ENCODE results near the gene CDH23. TPM values are rescaled to one million over a fixed set of nuclear protein-coding genes. Genes with fewer than 3 reads are reported as not detected.

Gene CDH23
- total RNA-seq, 1 donor from 2014 or later, result 9.4 TPM

DNA sequence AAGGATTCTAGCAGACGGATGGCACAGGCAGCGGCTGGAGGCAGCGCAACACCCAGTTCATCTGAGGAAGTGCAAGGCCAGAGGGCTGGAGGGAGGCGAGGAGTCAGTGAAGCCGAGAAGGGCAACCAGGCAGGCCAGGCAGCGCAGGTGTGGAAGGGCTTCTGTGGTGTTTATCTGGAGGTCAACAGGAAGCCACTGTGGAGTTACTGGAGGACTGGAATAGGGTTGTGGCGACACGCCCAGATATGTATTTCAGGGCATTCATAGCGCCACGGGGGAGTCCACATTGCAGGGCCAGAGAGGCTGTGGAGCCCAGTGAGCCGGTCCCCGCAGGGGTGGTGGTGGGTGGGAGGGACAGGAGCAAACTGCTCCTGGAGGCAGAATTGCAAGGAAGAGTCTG lies 150.6 kb downstream of the CDH23 start:
- TF ChIP-seq CTCF (conservative IDR thresholded peaks at IDR 0.05), result no peak
- peaks cover 2% of the 10 kb centered on the region for H3K27me3 Mint-ChIP-seq
- no peak overlapping the region for H3K4me3 Mint-ChIP-seq
- H3K27ac Mint-ChIP-seq, result no peak overlapping the region
- DNase-seq (ENCODE audit: extremely low spot score, unreplicated experiment), result no peak
- peaks cover 39% of the 10 kb centered on the region for H3K4me1 Mint-ChIP-seq (ENCODE audit: unreplicated experiment)
- H3K9me3 Mint-ChIP-seq, result no peaks in the 10 kb centered on the region
- H3K36me3 Mint-ChIP-seq, result no peaks in the 10 kb centered on the region

DNA sequence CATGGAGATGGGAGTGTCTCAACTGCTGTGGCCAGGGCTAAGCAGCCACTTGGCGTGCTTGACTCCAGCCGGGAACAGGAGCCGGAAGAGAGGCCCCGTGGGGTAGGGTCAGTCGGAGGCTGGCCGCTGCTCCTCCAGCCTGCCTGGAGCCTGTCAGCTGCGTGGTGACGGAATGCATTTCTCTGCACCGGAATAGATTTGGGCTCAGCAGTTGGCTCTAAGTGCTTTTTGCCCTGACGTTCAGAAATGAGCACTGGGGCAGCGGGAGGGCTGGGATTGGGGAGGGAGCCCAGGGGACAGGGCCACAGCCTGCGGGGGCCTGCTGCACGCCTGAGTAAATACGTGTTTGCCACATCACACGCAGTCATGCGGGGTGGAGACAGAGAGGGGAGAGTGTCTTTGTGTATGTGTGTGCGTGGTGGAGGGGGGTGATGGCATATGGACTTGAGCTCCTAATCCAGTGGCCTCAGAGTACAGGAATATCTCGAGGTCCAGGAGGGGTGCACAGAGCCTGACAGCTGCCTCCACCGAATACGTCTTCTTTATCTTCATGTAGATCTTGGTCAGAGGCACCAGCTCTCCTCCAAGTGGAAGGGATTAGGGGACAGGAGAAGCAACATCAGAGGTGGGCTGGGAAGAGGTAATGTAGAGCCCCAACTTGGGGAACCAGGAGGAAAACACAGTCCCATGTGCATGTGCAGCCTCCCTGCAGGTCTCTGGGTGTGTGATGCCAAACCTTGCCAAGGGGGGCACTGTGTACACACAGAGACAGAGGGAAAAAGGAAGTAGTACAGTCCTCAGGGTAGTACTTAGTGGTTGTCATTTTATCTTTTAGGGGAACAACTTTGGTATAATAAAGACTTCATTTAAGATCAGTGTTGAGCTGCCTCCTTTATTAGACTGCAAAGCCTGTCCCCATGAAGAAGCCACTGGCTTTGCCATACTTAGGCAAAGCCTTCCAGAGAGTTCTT lies 151.4 kb downstream of the CDH23 start:
- no peaks in the 10 kb centered on the region for H3K36me3 Mint-ChIP-seq
- H3K27me3 Mint-ChIP-seq, result peaks cover 2% of the 10 kb centered on the region
- peaks cover 39% of the 10 kb centered on the region for H3K4me1 Mint-ChIP-seq (ENCODE audit: unreplicated experiment)
- no peaks in the 10 kb centered on the region for H3K9me3 Mint-ChIP-seq
- TF ChIP-seq CTCF (conservative IDR thresholded peaks at IDR 0.05), result peak; percentile 73
- H3K27ac Mint-ChIP-seq, result no peak overlapping the region
- DNase-seq (ENCODE audit: extremely low spot score, unreplicated experiment), result no peak
- H3K4me3 Mint-ChIP-seq, result no peak overlapping the region

- H3K27me3 Mint-ChIP-seq, result peaks cover 2% of the 10 kb centered on the region
- DNase-seq (ENCODE audit: extremely low spot score, unreplicated experiment), result no peak
- H3K4me3 Mint-ChIP-seq, result no peak overlapping the region
- peaks cover 27% of the 10 kb centered on the region for H3K4me1 Mint-ChIP-seq (ENCODE audit: unreplicated experiment)
- no peaks in the 10 kb centered on the region for H3K9me3 Mint-ChIP-seq
- no peak for TF ChIP-seq CTCF (conservative IDR thresholded peaks at IDR 0.05)
- H3K36me3 Mint-ChIP-seq, result no peaks in the 10 kb centered on the region
- peak overlapping the region; percentile 38 for H3K27ac Mint-ChIP-seq
These were observed 153.2 kb downstream of the CDH23 start for GRCh38 chr10:71549766-71550533.

DNA sequence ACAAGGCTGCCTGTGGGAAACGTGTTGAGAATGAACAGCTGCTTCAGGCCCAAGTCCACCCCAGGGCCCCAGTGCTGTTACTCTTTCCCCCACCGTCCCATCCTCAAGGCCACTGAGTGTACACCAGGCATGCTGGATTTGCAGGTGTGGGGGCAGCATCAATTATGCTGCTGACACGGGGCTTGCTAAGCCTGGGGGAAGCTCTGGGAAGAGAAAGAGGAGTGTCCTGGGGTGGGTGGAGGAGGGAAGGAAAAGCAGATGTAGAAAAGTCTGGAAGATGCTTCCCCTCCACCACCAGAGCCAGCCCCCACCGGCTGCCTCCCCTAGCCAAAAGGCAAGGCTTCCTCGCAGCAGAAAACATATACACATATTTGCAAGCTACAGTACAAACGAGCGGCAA lies 153.9 kb downstream of the CDH23 start:
- DNase-seq (ENCODE audit: extremely low spot score, unreplicated experiment), result no peak
- Mint-ChIP-seq H3K9me3 (no peaks in the 10 kb centered on the region), H3K4me1 (ENCODE audit: unreplicated experiment) (peaks cover 21% of the 10 kb centered on the region), H3K27me3 (no peaks in the 10 kb centered on the region), H3K36me3 (no peaks in the 10 kb centered on the region), H3K27ac (no peak overlapping the region), H3K4me3 (no peak overlapping the region)
- TF ChIP-seq CTCF (conservative IDR thresholded peaks at IDR 0.05), result no peak

DNA sequence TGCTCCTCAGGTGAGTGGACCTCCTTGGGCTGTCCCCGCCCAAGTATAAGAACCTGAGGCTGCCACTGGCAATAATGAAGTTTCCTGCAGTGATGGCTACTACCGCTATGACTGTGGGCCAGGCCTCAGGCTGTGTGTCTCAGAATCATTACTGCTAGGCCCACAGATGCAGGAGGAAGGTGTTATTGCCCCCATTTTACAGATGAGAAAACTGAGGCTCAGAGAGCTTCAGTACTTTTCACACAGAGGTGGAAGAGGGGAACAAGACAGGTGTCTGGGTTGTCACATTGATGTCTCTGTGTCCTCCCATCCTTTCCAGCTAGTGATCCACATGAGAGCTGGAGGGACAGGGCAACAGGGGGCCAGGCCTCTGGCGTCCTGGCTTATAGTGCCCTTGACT lies 155.2 kb downstream of the CDH23 start:
- Mint-ChIP-seq H3K4me1 (ENCODE audit: unreplicated experiment) (peaks cover 21% of the 10 kb centered on the region), H3K27me3 (peaks cover 4% of the 10 kb centered on the region), H3K27ac (no peak overlapping the region), H3K36me3 (no peaks in the 10 kb centered on the region), H3K9me3 (no peaks in the 10 kb centered on the region), H3K4me3 (no peak overlapping the region)
- DNase-seq (ENCODE audit: extremely low spot score, unreplicated experiment), result no peak
- TF ChIP-seq CTCF (conservative IDR thresholded peaks at IDR 0.05), result no peak
